ENCODE data around the gene AP2M1. TPM values are rescaled to one million over a fixed set of nuclear protein-coding genes. Genes with fewer than 3 reads are reported as not detected.

The AP2M1 gene
- total RNA-seq, result 100 to 1,000 TPM; 109 to 168 (median 122) TPM

DNA sequence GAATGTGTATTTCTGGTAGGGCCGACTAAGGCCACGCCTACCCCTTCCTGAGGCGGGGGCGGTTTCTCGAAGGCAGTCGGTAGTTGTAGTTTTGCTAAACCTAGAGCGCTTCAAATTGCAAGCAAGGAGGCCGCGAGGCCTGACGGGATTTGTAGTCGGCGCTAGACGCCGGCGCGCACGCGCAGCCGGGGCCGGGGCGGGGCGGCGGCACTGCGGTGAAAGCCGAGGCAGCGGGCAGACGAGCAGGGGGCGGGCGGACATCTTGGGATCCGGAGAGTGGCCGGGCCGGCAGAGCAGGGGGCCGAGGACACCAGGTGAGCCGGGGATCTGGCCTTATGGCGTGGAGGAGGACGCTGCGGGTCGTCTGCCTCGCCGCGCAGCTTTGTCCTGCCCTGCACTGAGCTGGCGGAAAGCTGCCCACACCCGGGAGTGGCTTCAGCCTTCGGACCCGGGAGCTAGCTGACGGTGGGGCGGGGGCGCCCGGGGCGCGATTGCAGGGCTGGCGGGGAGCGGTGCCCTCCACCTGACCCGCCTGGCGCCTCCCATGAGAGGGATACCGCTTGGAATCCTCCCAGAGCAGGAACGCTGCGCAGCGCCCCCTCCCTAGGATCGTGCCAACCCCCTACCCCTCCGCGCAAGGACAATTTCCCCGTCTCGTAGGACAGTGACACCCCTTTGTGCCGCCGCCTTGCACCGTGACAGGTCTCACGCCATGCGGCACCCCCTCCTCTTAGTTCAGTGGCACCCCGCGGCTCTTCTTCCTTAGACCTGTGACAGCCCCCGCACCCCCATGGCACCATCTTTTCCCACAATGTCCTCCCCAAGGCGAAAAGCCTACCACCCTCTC lies at the start of gene AP2M1:
AP2M1 (plus strand) TSS at position 210 of the 847 bp plus-strand sequence. CDS start 2,139 bp downstream, outside the sequence.
- 1% methylated on average over 48 to 63 of the region's 73 CpGs for WGBS, 2 donors
- TF ChIP-seq, protein P1, sequence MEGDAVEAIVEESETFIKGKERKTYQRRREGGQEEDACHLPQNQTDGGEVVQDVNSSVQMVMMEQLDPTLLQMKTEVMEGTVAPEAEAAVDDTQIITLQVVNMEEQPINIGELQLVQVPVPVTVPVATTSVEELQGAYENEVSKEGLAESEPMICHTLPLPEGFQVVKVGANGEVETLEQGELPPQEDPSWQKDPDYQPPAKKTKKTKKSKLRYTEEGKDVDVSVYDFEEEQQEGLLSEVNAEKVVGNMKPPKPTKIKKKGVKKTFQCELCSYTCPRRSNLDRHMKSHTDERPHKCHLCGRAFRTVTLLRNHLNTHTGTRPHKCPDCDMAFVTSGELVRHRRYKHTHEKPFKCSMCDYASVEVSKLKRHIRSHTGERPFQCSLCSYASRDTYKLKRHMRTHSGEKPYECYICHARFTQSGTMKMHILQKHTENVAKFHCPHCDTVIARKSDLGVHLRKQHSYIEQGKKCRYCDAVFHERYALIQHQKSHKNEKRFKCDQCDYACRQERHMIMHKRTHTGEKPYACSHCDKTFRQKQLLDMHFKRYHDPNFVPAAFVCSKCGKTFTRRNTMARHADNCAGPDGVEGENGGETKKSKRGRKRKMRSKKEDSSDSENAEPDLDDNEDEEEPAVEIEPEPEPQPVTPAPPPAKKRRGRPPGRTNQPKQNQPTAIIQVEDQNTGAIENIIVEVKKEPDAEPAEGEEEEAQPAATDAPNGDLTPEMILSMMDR (IDR thresholded peaks at IDR 0.05), result no peak
- peak in 1 of 2 donors; percentile 40 for TF ChIP-seq POLR2A (IDR thresholded peaks at IDR 0.05)

DNA sequence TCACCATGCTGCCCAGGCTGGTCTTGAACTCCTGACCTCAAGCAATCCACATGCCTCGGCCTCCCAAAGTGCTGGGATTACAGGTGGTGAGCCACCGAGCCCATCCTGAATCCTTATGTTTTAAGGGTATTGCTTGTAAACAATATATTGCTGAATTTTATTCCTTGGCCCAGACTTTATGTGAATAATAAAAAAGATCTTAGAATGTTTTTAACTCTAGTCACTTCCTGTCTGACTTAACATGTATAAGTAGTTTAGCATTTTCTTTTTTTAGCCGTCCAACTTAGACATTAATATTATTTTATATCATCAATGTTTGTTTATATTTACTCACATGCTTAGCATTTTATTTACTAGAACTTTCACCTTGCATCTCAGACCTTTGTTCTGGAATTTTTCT lies 48.6 kb upstream of the AP2M1 start:
- intact Hi-C loops (cut with DNase I; ENCODE audit: low total_unique reads), result loop anchor here (10.0 kb wide), 1 partner anchor 241 kb away; the partner anchor contains the start of gene PARL
- WGBS, 2 donors, result 45 to 77% methylated on average over 3 of the region's 3 CpGs
- no peak overlapping the region for H3K4me3 ChIP-seq (ENCODE audit: low read depth, poor library complexity, severe bottlenecking)
- DNase-seq (ENCODE audit: low spot score in 2 of 2), result no peak
- TF ChIP-seq, protein P1 (IDR thresholded peaks at IDR 0.05), result no peak
- no peak for TF ChIP-seq POLR2A (IDR thresholded peaks at IDR 0.05)

More for the DNA sequence above, at the start of gene AP2M1:
- peak; percentile 99 for DNase-seq (ENCODE audit: low spot score in 2 of 2)
- intact Hi-C loops (cut with DNase I; ENCODE audit: low total_unique reads), result no loop called here
- H3K4me3 ChIP-seq (ENCODE audit: low read depth, poor library complexity, severe bottlenecking), result peak within 1 kb of the TSS; percentile 98

DNA sequence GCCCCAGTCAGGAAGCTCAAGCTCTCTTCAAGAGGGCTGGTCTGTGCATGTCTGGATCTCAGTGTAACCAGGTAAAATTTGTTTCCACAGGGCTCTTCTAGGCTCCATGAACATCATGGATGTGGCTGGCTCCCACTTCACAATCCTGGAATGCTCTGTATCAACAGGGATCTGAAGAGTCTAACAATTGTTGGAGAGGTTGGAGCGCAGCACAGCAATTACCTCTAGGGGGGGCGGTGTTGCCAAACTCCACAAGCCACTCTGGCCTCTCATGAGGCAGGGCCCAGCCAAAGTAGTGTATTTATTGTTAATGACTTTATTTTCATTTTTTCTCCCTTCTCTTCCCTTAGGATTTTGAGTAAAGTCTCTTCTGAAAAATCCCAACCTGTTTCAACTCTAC lies 45.6 kb upstream of the AP2M1 start:
- intact Hi-C loops (cut with DNase I; ENCODE audit: low total_unique reads), result loop anchor here (10.0 kb wide), 1 partner anchor 244 kb away; the partner anchor contains the start of gene PARL
- no peak overlapping the region for H3K4me3 ChIP-seq (ENCODE audit: low read depth, poor library complexity, severe bottlenecking)
- no peak for DNase-seq (ENCODE audit: low spot score in 2 of 2)
- 13 to 28% methylated on average over 2 of the region's 2 CpGs for WGBS, 2 donors
- no peak for TF ChIP-seq POLR2A (IDR thresholded peaks at IDR 0.05)
- TF ChIP-seq, protein P1 (IDR thresholded peaks at IDR 0.05), result no peak

GRCh38 chr3:184132945-184133344 lies 41.7 kb upstream of the AP2M1 start:
- intact Hi-C loops (cut with DNase I; ENCODE audit: low total_unique reads), result no loop called here
- no peak overlapping the region for H3K4me3 ChIP-seq (ENCODE audit: low read depth, poor library complexity, severe bottlenecking)
- 91 to 93% methylated on average over 4 of the region's 4 CpGs for WGBS, 2 donors
- no peak for DNase-seq (ENCODE audit: low spot score in 2 of 2)
- TF ChIP-seq POLR2A (IDR thresholded peaks at IDR 0.05), result no peak
- TF ChIP-seq, protein P1 (IDR thresholded peaks at IDR 0.05), result no peak

DNA sequence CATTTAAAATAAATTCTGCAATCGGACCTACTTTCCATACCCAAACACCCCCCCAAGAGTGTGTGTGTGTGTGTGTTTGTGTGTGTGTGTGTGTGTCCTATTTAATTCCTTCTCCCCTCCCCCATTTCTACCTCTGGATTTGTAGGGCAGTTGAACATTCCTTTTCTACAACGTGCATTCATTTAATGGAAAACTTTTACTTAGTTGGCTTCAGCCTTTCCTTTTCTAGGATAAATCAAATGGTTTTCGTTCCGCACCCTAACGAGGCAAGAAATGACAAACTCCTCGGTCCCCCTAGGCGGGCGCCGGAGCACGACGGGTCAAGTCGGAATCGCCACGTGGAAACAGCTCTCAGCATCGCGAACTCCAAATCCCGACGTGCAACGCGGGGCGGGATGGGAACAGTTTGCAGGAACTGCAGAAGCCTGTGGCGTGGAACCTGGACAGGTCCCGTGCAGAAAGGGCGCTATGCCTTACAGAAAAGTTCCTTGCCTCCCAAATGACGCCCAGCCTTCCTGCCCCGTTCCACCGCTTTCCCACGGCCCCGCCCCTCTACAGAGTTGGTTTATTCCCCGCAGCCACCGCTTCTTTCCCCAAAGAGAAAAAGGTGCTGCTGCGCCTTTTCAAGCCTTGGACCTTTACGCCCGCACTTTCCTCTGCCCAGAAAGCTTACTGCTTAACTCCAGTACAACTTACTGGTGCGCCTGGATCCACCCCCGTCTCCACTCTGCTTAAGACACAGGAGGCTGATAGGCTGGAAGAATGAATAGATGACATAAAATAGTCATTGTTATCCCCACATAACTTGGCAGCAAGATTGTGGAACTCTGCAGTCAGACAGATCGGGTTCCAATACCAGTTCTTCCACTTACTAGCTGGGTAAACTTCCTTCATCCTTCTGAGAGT lies 40.6 kb upstream of the AP2M1 start:
- 1% methylated on average over 37 of the region's 37 CpGs for WGBS, 2 donors
- peak; percentile 86 to 97 for DNase-seq (ENCODE audit: low spot score in 2 of 2)
- no peak for TF ChIP-seq POLR2A (IDR thresholded peaks at IDR 0.05)
- TF ChIP-seq, protein P1 (IDR thresholded peaks at IDR 0.05), result no peak
- intact Hi-C loops (cut with DNase I; ENCODE audit: low total_unique reads), result no loop called here
- H3K4me3 ChIP-seq (ENCODE audit: low read depth, poor library complexity, severe bottlenecking), result peak overlapping the region; percentile 92
